ENCODE measurements around the gene TRIM38.

- TF ChIP-seq, protein P1, sequence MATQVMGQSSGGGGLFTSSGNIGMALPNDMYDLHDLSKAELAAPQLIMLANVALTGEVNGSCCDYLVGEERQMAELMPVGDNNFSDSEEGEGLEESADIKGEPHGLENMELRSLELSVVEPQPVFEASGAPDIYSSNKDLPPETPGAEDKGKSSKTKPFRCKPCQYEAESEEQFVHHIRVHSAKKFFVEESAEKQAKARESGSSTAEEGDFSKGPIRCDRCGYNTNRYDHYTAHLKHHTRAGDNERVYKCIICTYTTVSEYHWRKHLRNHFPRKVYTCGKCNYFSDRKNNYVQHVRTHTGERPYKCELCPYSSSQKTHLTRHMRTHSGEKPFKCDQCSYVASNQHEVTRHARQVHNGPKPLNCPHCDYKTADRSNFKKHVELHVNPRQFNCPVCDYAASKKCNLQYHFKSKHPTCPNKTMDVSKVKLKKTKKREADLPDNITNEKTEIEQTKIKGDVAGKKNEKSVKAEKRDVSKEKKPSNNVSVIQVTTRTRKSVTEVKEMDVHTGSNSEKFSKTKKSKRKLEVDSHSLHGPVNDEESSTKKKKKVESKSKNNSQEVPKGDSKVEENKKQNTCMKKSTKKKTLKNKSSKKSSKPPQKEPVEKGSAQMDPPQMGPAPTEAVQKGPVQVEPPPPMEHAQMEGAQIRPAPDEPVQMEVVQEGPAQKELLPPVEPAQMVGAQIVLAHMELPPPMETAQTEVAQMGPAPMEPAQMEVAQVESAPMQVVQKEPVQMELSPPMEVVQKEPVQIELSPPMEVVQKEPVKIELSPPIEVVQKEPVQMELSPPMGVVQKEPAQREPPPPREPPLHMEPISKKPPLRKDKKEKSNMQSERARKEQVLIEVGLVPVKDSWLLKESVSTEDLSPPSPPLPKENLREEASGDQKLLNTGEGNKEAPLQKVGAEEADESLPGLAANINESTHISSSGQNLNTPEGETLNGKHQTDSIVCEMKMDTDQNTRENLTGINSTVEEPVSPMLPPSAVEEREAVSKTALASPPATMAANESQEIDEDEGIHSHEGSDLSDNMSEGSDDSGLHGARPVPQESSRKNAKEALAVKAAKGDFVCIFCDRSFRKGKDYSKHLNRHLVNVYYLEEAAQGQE (IDR thresholded peaks at IDR 0.05; ENCODE audit: insufficient read depth in 1 of 2, low read depth in 2 of 2, low read length in 2 of 2): no peak
- no peak for TF ChIP-seq SIN3A (IDR thresholded peaks at IDR 0.05; ENCODE audit: borderline replicate concordance, insufficient read depth, low read length)
Measured at GRCh38 chr6:25927178-25927577, 35.4 kb upstream of the TRIM38 start.

Measured in PFSK-1 (cell line).